SK-N-SH (cell line): ENCODE measurements around the gene SLC34A2.

Experiments
- FOSL2 ChIP-seq: IDR thresholded peaks from 2 replicates; pipeline ENCODE4 v1.4.0; 2012; ENCODE audit warnings: low read depth, mild to moderate bottlenecking, moderate library complexity, borderline replicate concordance
- NRF1 ChIP-seq: IDR thresholded peaks from 2 replicates; pipeline ENCODE4 v1.6.1; 2012; ENCODE audit warnings: low read depth, mild to moderate bottlenecking, low read length
- POLR2AphosphoS5 ChIP-seq: IDR thresholded peaks from 2 replicates; pipeline ENCODE4 v1.6.1; 2012; ENCODE audit warnings: low read depth, low read length
- TF ChIP-seq, protein P1 (sequence below): fragments of 200-600 bp; sonication (generic); IDR thresholded peaks from 2 replicates; pipeline ENCODE4 v1.6.1; 2017; ENCODE audit warnings: antibody characterized with exemption, mild to moderate bottlenecking, moderate library complexity

DNA sequence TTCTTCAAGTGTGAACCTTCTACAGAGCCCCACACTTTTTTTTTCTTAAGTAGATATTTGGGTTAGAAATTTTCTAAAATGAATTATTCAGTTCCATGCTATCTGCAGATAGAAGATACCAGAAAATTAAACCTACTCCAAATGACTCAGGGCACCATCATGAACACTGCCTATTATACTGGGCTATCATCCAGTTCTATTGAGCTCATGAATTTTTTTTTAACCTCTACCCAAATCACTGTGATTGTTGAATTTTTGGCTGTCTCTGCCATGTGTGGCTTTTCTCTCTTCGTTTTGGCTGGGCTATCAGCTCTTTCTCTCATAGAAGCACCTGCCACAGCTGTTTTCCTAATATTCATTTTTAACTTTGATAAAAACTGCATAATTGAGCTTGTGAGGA lies 31.0 kb upstream of the SLC34A2 start:
- TF ChIP-seq POLR2AphosphoS5 (no peak), FOSL2 (no peak), NRF1 (no peak)
- TF ChIP-seq, protein P1, sequence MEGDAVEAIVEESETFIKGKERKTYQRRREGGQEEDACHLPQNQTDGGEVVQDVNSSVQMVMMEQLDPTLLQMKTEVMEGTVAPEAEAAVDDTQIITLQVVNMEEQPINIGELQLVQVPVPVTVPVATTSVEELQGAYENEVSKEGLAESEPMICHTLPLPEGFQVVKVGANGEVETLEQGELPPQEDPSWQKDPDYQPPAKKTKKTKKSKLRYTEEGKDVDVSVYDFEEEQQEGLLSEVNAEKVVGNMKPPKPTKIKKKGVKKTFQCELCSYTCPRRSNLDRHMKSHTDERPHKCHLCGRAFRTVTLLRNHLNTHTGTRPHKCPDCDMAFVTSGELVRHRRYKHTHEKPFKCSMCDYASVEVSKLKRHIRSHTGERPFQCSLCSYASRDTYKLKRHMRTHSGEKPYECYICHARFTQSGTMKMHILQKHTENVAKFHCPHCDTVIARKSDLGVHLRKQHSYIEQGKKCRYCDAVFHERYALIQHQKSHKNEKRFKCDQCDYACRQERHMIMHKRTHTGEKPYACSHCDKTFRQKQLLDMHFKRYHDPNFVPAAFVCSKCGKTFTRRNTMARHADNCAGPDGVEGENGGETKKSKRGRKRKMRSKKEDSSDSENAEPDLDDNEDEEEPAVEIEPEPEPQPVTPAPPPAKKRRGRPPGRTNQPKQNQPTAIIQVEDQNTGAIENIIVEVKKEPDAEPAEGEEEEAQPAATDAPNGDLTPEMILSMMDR = no peak
